ENCODE results near the gene LONP2. TPM values are rescaled to one million over a fixed set of nuclear protein-coding genes. Genes with fewer than 3 reads are reported as not detected.

LONP2 gene
- total and polyA plus RNA-seq, 4 donors = 30.0 to 304 (median 52.8) TPM

DNA sequence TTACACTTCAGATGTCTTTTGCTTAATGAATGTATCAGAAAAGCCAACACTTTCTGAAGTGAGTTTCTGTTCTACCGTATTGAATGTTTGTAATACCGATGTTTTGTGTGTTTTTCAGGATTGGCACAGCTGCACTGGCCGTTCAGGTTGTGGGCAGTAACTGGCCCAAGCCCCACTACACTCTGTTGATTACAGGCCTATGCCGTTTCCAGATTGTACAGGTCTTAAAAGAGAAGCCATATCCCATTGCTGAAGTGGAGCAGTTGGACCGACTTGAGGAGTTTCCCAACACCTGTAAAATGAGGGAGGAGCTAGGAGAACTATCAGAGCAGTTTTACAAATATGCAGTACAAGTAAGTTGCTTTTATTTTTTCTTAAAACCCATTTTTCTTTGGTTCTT is 7.9 kb downstream of the LONP2 start:
- Histone ChIP-seq H3K4me1 (ENCODE audit: control insufficient read depth in 4 of 4, insufficient read depth in 4 of 4, low read length in 3 of 4) (peaks cover 2 to 30% (median 27%) of the 10 kb centered on the region in 4 donors), H3K27ac (ENCODE audit: low read depth in 1 of 2, low read length in 2 of 2) (peak overlapping the region in 1 of 2 donors; percentile 10), H3K36me3 (ENCODE audit: control insufficient read depth in 4 of 4, insufficient read depth in 3 of 4, low read depth in 1 of 4, low read length in 3 of 4) (peaks cover 3 to 20% (median 16%) of the 10 kb centered on the region in 4 donors), H3K9me3 (ENCODE audit: control insufficient read depth in 4 of 4, low read length in 3 of 4) (no peaks in the 10 kb centered on the region), H3K4me3 (ENCODE audit: low read depth in 1 of 3, low read length in 3 of 3) (no peak overlapping the region), H3K9ac (ENCODE audit: low read depth in 1 of 2, low read length in 2 of 2) (no peak overlapping the region), H3K27me3 (ENCODE audit: control insufficient read depth in 4 of 4, insufficient read depth in 4 of 4, low read length in 3 of 4) (no peaks in the 10 kb centered on the region)
- peak in 1 of 2 donors; percentile 6 for TF ChIP-seq HNF4A (conservative IDR thresholded peaks at IDR 0.05)
- TF ChIP-seq HNF4G (IDR thresholded peaks at IDR 0.05) = no peak
- no peak for TF ChIP-seq JUND (IDR thresholded peaks at IDR 0.05)
- TF ChIP-seq RAD21 (IDR thresholded peaks at IDR 0.05) = peak; percentile 15 to 25
- no peak for TF ChIP-seq CTCF (IDR thresholded peaks at IDR 0.05; ENCODE audit: low read depth, low read length, missing input control)
- TF ChIP-seq NR2F2 (IDR thresholded peaks at IDR 0.05) = no peak
- TF ChIP-seq, protein P1, sequence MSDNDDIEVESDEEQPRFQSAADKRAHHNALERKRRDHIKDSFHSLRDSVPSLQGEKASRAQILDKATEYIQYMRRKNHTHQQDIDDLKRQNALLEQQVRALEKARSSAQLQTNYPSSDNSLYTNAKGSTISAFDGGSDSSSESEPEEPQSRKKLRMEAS (IDR thresholded peaks at IDR 0.05) = no peak
- no peak for TF ChIP-seq ATF3 (IDR thresholded peaks at IDR 0.05)
- TF ChIP-seq GABPA (IDR thresholded peaks at IDR 0.05 in 1 of 2, conservative IDR thresholded peaks at IDR 0.05 in 1 of 2) = no peak
- no peak for TF ChIP-seq TAF1 (conservative IDR thresholded peaks at IDR 0.05)
- TF ChIP-seq, protein P2, sequence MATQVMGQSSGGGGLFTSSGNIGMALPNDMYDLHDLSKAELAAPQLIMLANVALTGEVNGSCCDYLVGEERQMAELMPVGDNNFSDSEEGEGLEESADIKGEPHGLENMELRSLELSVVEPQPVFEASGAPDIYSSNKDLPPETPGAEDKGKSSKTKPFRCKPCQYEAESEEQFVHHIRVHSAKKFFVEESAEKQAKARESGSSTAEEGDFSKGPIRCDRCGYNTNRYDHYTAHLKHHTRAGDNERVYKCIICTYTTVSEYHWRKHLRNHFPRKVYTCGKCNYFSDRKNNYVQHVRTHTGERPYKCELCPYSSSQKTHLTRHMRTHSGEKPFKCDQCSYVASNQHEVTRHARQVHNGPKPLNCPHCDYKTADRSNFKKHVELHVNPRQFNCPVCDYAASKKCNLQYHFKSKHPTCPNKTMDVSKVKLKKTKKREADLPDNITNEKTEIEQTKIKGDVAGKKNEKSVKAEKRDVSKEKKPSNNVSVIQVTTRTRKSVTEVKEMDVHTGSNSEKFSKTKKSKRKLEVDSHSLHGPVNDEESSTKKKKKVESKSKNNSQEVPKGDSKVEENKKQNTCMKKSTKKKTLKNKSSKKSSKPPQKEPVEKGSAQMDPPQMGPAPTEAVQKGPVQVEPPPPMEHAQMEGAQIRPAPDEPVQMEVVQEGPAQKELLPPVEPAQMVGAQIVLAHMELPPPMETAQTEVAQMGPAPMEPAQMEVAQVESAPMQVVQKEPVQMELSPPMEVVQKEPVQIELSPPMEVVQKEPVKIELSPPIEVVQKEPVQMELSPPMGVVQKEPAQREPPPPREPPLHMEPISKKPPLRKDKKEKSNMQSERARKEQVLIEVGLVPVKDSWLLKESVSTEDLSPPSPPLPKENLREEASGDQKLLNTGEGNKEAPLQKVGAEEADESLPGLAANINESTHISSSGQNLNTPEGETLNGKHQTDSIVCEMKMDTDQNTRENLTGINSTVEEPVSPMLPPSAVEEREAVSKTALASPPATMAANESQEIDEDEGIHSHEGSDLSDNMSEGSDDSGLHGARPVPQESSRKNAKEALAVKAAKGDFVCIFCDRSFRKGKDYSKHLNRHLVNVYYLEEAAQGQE (IDR thresholded peaks at IDR 0.05) = no peak
- TF ChIP-seq FOXA1 (IDR thresholded peaks at IDR 0.05) = no peak
- TF ChIP-seq SP1 (IDR thresholded peaks at IDR 0.05) = no peak
- TF ChIP-seq RXRA (IDR thresholded peaks at IDR 0.05) = no peak
- no peak for TF ChIP-seq YY1 (IDR thresholded peaks at IDR 0.05)
- TF ChIP-seq EGR1 (IDR thresholded peaks at IDR 0.05; ENCODE audit: low read depth in 2 of 2) = no peak
- TF ChIP-seq, protein P3, sequence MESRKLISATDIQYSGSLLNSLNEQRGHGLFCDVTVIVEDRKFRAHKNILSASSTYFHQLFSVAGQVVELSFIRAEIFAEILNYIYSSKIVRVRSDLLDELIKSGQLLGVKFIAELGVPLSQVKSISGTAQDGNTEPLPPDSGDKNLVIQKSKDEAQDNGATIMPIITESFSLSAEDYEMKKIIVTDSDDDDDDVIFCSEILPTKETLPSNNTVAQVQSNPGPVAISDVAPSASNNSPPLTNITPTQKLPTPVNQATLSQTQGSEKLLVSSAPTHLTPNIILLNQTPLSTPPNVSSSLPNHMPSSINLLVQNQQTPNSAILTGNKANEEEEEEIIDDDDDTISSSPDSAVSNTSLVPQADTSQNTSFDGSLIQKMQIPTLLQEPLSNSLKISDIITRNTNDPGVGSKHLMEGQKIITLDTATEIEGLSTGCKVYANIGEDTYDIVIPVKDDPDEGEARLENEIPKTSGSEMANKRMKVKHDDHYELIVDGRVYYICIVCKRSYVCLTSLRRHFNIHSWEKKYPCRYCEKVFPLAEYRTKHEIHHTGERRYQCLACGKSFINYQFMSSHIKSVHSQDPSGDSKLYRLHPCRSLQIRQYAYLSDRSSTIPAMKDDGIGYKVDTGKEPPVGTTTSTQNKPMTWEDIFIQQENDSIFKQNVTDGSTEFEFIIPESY (IDR thresholded peaks at IDR 0.05) = no peak
- peak; percentile 21 for TF ChIP-seq FOXA2 (IDR thresholded peaks at IDR 0.05)
- no peak for DNase-seq (ENCODE audit: low spot score)
- 29% methylated on average over 5 of the region's 5 CpGs for WGBS
